GM12874 (cell line): Measurements from ENCODE around the gene ORC6.

Source experiments
- CTCF ChIP-seq: IDR thresholded peaks from 2 replicates; pipeline ENCODE4 v1.5.1; 2011; ENCODE audit warnings: low read depth, mild to moderate bottlenecking, control low read depth, low read length, moderate library complexity; ENCODE audit not compliant: insufficient read depth

ORC6 gene

DNA sequence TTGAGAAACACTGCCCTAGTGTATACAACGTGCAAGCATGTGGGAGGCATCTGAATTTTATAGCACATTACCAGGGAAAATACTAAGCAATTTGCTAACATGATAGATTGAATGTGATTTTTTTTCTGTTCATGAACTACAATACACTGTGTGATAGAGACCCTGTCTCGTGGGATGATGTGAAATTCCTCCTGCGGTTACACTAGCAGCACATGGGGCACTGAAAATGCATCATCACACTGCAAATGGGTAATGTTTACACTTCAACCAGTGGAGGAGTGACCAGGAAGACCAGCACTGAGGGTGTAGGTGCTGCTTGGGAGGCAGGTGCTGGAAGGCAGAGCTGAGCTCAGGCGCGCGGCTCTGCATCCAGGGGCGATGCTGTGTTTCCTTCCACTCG, 28.8 kb downstream of the ORC6 start:
- TF ChIP-seq CTCF = no peak

- no peak for TF ChIP-seq CTCF
Measured at GRCh38 chr16:46719528-46719927, 30.1 kb downstream of the ORC6 start.

GRCh38 chr16:46720619-46721018, 31.2 kb downstream of the ORC6 start:
- TF ChIP-seq CTCF = no peak

- TF ChIP-seq CTCF = no peak
Measured at GRCh38 chr16:46721885-46722284, 32.4 kb downstream of the ORC6 start.

DNA sequence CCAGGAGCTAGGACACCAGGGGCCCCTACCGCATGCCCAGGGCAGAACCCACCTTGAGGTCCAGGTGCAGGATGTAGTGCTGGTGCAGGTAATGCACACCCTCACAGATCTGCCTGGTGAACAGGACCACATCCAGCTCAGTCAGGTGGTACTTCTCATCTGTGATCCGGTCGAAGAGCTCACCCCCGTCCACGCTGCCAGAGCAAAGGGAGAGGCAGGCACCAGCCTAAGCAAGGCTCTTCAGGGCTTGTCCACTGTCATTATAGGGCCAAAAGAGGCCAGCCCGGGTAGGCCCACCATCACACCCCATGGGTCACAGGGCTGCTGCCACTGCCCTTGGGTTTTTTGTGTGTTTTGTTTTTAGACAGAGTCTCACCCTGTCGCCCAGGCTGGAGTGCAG, 37.7 kb downstream of the ORC6 start:
- TF ChIP-seq CTCF = no peak

- no peak for TF ChIP-seq CTCF
Measured at GRCh38 chr16:46727630-46728029, 38.2 kb downstream of the ORC6 start.

- TF ChIP-seq CTCF = no peak
Measured at GRCh38 chr16:46728806-46729205, 39.3 kb downstream of the ORC6 start.
